HG02840 (cell line): ENCODE data around the gene AP2A2.

Experiments
- ATAC-seq: cut with Tn5 transposase; IDR thresholded peaks from one replicate; pipeline ENCODE4 v1.9.1; 2021; ENCODE audit warnings: mild to moderate bottlenecking, moderate library complexity, moderate number of reproducible peaks; ENCODE audit not compliant: unreplicated experiment, low FRiP score

AP2A2 gene

DNA sequence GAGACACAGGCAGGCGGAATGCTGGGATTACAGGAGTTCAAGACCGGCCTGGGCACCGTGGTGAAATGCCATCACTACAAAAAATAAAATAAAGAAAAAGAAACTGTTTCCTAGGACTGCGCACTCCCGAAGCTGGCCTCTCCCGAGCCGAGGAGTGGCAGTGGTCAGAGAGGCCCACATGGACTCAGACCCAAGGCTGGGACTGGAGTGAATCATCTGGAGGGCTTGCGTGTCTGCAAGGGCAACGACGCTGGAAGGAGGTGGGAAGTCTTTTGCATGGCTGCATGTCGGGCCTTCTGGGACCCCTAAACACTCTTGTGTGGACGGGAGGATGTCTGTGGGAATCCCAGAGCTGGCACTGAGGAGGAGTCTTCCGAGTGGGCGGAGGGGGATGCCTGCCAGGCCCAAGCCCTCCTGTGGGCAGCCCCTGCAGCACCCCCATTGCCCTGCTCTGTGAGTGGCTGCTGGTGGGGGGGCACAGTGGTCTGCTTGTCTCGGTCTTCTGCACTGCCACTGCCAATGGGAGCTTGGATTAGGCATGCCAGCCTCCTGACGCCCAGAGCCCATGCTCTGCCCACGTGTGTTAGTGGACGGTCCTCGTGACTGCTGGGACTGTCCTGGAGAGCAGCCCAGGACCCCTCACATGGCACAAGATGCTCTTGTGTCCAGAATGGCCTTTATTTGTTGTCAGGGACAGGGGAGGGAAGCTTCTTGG, 1.8 kb upstream of the AP2A2 start:
- ATAC-seq = no peak

DNA sequence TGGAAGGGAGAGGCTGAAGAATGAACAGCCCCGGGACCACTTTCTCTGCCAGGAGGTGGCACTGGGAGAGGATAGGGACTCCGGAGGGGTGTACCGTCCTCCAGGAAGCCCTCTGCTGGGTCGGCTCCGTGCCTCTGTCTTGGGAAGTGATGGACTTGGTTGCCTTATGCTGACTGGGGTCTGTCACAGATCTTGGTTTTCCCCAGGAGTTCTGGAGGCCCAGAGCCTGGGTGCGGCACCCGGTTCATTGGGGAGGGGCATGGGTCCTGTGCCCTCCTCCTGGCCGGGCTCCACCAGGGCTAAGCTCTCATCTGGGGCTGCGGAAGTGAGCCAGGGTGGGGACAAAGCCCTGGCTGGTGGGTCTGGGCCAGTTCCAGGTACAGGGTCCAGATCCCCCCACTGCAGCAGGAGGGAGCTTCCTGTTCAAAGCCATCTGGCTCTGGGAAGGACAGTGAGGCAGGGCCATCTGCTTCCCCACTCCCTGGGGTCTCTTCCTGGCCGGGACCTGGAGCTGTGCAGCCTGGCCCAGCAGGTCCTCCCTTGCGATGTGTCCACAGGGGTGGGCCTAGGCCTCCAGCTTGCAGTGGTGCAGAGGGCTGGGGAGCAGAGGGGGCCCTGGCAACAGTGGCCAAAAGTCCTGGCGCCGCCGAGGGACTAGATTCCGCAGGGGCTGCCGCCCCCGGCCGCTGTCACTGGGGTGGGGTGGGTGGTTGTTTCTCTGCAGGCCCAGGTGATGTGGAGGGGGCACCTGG, 1.1 kb upstream of the AP2A2 start:
- ATAC-seq = no peak

DNA sequence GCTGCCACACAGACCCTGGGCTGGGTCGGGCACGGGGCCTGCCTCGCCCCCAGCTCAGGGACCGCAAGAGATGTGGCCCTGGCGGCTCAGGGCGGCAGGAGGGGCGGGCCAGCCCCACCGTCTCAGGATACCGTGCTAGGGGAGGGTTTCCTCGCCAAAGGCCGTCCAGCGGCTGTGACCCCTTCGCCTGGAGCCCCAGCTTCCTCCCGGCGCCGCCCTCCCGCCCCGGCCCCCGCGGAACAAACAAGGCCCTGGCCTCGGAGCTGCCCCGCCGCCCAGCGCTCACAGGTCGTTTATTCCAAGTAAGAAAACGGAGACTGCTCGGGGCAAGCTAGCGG, 543 bp upstream of the AP2A2 start:
- ATAC-seq = no peak

DNA sequence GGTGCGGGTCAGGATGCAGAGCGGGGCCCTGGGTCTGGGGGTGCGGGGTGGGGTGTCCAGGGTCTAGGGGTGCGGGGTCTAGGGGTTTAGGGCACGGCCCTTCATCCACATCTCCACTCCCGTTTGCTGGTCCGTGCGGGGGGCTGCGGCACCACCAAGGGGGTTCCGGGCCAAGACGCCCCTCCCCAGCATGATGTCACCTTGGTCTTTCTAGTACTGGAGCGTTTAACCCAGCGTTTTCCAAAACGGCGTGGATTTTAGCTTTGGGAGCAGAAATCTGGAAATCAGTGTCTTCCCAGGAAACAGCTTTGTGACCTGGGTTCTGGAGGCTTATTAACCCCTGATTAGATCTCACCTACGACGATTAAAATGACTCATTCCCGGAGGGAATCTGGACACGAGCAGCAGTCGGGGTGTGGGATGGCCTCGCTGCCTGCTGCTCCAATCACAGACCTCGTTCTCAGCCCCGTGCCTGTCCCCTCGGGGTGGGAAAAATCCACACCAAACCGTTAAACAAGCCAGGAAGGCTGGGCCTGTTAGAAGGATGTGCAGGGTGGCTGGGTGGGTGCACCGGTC, 759 bp downstream of the AP2A2 start:
- no peak for ATAC-seq

DNA sequence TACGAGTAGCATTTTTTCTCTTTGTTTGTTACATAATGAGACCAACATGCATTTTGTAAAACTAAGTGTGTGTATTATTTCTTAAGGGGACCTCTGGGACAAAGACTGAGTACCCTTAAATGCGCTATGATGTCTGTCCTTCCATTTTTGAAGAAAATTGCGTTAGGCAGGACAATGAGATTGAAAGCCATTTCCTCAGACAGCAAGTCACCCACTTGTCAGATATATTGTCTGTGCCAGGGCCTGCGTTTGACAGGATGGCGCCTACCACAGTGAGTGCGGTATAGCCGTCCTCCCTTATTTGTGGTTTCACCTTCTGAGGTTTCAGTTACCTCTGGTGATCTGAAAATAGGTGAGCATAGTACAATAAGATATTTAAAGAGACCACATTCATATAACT, 2.2 kb downstream of the AP2A2 start:
- no peak for ATAC-seq

DNA sequence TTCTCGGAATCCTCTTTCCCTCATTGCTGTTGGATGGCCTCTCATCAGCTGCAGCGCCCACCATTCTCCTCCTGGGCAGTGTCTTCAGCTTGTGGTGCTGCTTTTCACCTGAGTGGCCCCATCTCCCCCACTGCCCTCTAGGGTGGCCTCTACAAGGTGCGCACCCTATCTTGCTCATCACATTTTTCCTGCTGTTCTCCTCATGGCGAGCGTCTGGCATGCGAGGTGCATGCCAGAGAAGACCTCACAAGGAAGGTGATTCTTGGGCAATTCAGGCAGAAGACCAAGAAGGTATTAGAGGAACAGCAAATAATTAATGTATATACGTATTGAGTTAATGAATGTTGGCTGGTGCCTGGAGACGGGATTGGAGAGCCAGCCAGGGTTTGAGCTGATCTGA, 3.1 kb downstream of the AP2A2 start:
- ATAC-seq = no peak

DNA sequence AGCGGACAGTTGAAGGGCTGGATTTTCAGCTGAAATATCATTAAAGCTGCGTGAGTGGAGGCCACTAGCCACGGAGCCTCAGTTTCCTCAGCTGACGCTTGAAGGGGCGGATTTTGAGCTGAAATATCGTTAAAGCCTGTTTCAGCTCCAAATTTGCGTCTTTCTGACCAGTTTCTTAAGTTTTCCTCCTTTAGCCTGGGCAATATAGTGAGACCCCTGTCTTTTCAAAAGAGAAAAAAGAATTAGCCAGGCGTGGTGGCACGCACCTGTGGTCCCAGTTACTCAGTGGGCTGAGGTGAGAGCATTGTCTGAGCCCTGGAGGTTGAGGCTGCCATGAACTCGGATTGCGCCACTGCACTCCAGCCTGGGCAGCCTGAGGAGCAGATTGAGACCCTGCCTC, 3.7 kb downstream of the AP2A2 start:
- ATAC-seq = no peak

DNA sequence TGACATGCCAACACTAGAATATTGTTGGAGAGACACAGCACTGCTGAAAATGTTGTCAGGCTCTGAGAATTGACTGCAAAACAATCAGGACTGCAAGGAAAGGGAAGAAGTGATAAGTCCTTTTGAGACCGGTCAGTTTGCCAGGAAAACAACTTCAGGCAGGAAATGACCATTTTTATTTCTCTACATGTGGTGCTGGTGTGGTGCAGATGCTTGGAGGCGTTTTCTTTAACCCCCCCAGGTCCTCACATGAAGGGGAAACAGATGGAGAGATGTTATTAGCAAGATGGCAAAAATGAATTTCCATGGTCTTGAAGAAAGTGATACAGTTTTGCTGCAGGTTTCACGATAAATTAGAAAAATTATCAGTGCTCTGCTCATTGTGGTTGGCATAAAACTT, 5.7 kb downstream of the AP2A2 start:
- no peak for ATAC-seq

DNA sequence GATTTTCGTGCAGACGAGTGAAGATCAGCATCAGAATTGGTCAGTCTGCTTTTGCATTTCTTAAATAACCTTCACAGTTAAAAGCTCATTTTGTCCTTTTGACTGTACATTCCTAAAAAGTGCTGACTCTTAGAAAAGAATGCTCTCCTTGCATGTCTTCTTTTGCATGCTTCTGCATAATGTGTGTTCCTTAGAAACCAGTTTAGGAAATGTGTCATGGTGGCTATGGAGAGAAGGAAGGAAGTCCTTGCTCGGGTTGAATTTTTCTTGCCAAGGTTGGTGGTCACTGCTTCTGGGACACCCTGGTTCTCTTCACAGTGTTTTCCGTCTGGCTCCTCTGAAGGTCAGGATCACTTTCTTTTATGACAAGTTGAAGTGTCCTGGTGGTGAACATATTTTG, 6.8 kb downstream of the AP2A2 start:
- ATAC-seq = no peak

DNA sequence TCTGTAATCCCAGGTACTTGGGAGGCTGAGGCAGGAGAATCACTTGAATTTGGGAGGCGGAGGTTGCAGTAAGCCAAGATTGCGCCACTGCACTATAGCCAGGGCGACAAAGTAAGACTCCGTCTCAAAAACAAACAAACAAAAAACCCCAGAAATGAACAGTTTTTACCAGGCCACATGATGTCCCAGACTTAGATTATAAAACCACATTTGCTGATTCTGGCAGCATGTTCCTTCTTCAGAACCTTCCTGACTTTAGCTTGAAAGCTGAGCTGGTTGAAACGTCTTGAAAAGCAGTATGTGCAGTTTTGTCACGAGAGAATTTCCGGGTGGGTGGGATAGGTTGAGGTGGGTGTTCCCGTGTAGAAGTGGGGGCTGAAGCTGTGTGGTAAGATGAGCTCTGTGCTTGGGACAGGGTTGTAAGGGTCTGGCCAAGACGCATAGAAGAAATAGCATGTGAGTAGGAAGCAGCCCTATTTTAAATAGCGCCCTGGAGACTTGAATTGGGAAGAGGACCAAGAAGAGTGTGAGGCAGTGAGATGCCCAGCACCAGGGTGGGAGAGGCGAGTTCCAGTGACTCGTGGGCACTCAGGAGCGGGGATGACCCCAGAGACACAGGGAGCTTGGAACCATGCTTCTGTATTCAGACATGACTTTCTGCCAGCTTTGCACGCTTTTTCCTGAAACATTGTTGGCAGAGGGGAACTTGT, 7.6 kb downstream of the AP2A2 start:
- ATAC-seq = no peak

DNA sequence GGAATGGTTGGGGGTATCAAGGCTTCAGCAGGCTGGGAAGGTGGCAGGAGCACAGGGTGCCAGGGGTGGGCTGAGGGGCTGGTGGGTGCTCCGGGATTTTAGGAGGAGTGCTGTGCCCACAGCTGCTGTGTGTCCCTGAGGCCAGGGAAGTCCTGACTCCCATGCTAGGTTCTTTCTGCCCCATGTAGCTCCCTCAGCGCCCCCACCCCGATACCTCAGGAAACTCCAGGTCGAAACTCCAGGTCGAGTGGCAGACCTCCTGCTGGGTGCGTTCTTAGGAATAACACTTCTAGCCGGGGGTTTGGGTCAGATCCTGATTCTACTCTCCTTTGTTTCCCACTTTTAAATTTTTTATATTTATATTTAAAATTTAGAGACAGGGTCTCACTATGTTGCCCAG, 8.3 kb downstream of the AP2A2 start:
- ATAC-seq = no peak

DNA sequence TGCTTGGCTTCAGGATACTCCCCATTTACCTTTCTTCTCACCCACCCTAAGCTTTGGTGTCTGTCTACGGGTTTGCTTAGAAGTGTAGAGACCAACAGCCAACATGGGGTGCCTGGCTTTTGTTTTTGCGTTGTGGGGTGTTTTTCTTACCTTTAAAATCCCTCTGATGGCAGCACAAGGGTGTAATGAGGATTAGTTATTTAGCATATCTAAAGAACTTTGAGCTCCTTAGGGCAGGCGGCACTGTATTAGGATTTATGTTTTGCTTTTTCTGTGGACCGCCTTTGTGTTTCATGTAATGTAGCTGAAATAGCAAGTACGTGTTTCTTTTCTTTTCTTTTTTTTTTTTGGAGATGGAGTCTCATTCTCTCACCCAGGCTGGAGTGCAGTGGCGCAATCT, 8.9 kb downstream of the AP2A2 start:
- ATAC-seq = no peak

DNA sequence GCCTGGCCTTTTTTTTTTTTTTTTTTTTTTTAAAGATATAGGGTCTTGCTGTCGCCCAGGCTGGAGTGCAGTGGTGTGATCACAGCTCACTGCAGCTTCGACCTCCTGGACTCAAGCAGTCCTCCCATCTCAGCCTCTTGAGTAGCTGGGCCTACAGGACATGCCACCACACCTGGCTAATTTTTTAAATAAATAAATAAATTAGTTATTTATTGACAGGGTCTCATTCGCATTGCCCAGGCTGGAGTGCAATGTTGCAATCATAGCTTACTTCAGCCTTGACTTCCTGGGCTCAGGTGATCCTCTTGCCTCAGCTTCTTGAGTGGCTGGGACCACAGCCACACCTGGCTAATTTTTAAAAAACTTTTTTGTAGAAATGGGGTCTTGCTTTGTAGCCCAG, 10.5 kb downstream of the AP2A2 start:
- no peak for ATAC-seq

DNA sequence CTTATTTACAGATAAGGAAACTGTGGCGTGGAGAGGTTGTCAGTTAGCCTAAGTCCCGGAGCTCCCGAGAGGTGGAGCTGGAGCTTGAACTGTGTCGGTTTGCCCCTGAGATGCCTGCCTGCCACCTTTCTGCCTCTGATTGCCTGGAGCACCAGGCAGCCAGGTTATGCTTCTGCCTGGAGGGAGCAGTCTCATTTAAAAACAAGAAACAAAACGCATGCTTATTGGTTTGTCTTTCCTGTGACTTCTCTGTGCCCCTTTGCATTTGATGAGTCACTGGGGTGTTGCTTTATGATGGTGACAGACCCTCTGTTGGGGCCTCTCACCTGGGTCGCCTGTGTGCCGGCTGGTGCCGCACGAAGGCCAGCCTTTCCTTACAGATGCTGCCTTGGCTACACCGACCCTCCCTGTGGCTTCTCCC, 12.2 kb downstream of the AP2A2 start:
- no peak for ATAC-seq

DNA sequence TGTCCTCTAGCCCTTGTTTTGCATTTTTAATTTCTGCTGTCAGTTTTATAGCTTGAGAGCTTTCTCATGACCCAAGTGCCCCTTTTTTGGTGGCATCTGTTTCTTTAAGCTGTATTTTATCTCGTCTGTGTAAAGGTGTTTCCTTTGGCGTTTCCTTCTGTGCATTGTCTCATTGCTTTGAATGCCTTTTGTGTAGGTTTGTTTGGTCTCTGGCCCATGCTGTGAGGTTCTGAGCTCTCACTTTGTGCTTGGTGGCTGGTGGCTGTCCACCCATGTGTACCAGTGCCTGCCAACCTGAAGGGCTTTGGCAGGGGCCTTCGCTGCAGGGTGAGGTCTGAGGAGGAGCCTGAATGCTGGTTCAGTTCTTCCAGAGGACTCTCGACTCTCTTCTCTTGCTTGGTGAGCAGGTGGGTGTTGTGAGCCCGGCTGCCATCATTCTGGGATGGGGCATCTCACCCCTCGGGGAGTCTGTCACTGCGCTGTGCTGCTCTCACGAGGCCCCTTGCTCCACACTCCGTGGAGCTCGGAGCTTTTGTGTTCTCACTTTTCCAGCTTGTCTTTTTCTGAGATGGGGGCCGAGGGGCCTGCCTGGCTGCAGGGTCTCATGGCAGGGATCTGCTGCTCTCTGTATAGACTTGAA, 14.9 kb downstream of the AP2A2 start:
- ATAC-seq = no peak

DNA sequence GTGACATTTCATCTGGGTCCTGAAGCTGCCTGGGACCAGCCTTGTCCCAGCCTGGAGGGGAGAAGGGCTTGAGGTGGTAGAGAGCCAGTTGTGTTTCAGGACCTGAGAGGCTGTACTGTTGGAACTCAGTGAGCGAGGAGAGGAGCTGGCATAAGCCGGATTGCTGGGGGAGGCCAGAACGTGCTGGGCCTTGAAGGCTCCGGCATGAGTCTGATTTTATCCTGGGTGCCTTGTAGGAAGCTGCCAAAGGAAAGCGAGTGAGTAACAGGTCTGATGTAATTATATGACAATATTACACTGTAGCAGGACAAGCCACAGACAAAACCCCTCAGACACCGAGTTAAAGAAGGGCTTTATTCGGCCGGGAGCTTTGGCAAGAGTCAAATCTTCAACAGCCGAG, 17.2 kb downstream of the AP2A2 start:
- ATAC-seq = no peak

DNA sequence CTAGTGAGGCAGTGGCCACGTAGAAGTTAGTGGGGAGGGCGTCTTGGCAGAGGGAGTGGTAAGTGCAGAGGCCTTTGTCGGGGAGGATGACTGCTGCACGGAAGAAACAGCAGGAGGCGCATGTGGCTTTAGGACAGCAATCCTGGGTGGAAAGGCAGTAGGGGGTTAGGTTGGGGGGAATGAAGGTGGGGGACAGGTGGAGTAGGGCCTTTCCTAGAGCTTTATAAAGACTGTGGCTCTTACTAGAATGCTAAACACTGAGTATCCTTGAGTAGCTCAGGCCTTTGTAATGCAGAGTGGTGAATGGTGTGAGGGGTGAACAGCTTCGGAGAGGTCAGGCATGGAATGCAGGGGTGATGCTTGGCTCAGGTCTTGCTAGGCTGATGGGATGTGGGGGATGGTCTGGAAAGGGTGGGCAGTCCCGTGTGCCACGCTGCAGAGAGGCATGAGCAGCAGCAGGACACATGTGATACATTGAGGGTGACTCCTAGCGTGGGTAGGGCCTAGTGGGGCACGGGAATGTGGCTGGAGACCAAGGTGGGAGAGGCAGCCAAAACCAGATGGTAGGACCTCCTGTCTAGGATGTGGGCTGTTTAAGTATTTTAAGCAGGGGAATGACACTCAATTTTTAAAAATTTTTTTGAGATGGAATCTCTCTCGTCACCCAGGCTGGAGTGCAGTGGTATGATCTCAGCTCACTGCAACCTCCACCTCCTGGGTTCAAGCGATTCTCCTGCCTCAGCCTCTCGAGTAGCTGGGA, 19.2 kb downstream of the AP2A2 start:
- no peak for ATAC-seq

DNA sequence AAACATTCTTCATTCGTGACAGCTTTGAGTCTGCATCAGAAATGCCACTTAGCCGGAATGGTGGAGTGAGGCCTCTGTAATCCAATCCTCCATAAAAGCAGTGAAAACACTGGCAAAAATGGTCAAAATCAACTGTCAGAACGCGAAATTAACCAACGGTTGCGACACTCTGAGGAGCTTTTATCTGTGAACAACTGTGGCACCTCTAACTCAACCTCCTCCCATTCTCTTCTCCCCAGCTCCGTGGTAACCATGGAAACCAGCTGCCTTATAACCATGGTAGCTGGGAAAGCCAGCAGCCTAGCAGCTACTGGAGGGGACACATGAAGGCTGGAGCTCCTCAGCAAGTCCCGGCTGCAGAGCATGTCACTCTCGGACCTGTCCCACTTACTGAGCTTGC, 20.3 kb downstream of the AP2A2 start:
- no peak for ATAC-seq

DNA sequence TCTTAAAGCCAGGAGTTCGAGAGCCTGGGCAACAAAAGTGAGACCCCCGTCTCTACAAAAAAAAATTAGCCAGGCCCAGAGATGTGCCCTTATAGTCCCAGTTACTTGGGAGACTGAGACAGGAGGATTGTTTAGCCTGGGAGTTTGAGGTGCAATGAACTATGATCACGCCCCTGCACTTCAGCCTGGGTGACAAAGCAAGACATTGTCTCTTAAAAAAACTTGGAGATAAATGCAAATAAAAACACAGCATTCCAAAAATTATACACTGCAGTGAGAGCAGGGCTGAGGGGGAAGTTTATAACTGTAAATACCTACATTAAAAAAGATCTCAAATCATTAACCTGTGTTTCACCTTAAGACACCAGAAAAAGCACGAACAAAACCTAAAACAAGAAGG, 22.1 kb downstream of the AP2A2 start:
- no peak for ATAC-seq

DNA sequence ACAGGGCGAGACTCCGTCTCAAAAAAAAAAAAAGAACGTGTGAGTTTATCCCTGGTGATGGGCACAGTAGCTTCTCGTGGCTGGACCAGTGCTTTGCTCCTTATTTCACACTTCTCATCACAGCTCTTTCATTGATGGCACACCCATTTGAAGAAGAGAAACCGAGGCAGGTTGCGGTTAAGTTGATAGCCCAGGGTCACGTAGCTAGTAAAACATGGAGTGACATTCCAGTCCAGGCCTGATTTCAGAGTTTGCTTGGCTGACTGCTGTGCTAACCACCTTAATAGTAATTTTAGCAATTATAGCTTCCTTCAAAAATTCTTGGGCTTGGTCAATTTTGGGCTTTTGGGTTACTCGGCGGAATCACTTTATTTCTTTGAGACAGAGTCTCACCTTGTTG, 25.8 kb downstream of the AP2A2 start:
- ATAC-seq = no peak
